IPS-18a (cell line): ENCODE data around the gene GCHFR.

Source experiments
- H3K27ac ChIP-seq: one replicate; pipeline ENCODE4 v1.5.1; 2013; ENCODE audit warnings: low read length
- H3K27me3 ChIP-seq: one replicate; pipeline ENCODE4 v1.6.1; 2013; ENCODE audit warnings: mild to moderate bottlenecking, low read length; ENCODE audit not compliant: control insufficient read depth, insufficient read depth
- H3K36me3 ChIP-seq: one replicate; pipeline ENCODE4 v1.6.1; 2013; ENCODE audit warnings: low read depth, low read length; ENCODE audit not compliant: control insufficient read depth
- H3K4me1 ChIP-seq: one replicate; pipeline ENCODE4 v1.6.1; 2013; ENCODE audit warnings: low read depth, low read length; ENCODE audit not compliant: control insufficient read depth
- H3K4me3 ChIP-seq: one replicate; pipeline ENCODE4 v1.5.1; 2013; ENCODE audit warnings: low read length
- H3K9ac ChIP-seq: one replicate; pipeline ENCODE4 v1.6.1; 2013; ENCODE audit warnings: mild to moderate bottlenecking, low read length, moderate library complexity
- H3K9me3 ChIP-seq: one replicate; pipeline ENCODE4 v1.6.1; 2013; ENCODE audit warnings: low read depth, low read length; ENCODE audit not compliant: control insufficient read depth

The GCHFR gene

GRCh38 chr15:40743485-40743901 is 20.4 kb upstream of the GCHFR start:
- Histone ChIP-seq H3K4me1 (peaks cover 22% of the 10 kb centered on the region), H3K27ac (no peak overlapping the region), H3K4me3 (no peak overlapping the region), H3K9me3 (no peaks in the 10 kb centered on the region), H3K27me3 (no peaks in the 10 kb centered on the region), H3K36me3 (peaks cover 3% of the 10 kb centered on the region), H3K9ac (no peak overlapping the region)

GRCh38 chr15:40743921-40744814 is 19.7 kb upstream of the GCHFR start:
- Histone ChIP-seq H3K4me3 (no peak overlapping the region), H3K27me3 (no peaks in the 10 kb centered on the region), H3K4me1 (peaks cover 15% of the 10 kb centered on the region), H3K9me3 (no peaks in the 10 kb centered on the region), H3K27ac (no peak overlapping the region), H3K9ac (no peak overlapping the region), H3K36me3 (peaks cover 3% of the 10 kb centered on the region)

- Histone ChIP-seq H3K27ac (no peak overlapping the region), H3K4me1 (peaks cover 9% of the 10 kb centered on the region), H3K9ac (no peak overlapping the region), H3K9me3 (no peaks in the 10 kb centered on the region), H3K4me3 (no peak overlapping the region), H3K36me3 (peaks cover 3% of the 10 kb centered on the region), H3K27me3 (no peaks in the 10 kb centered on the region)
These were observed 19.1 kb upstream of the GCHFR start for GRCh38 chr15:40744815-40745152.

DNA sequence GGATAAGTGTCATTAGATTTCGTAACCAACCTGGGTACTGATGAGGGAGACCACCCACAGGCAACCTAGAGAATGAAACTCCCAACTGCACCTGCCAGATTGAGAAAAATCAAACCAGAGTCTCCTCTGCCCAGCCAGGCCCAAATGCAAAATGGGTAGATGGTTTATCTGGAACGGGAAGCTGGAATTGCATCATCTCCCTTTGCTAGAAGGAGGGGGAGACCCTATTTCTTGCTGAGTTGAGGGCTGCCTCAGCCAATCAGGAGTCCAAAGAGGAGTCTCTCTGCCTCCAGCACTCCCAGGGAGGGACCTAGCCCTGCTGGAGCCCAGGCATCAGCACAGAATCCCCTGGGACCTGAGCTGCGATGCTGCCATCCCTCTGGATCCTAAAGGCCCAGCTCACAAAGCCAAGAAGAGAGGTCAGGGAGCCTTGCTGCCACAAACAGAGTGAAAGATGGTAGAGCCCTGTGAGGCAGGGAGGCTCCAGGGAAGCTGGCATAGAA is 16.9 kb upstream of the GCHFR start:
- Histone ChIP-seq H3K4me3 (no peak overlapping the region), H3K27ac (no peak overlapping the region), H3K36me3 (no peaks in the 10 kb centered on the region), H3K4me1 (no peaks in the 10 kb centered on the region), H3K27me3 (no peaks in the 10 kb centered on the region), H3K9me3 (no peaks in the 10 kb centered on the region), H3K9ac (no peak overlapping the region)

GRCh38 chr15:40747685-40748631 is 15.9 kb upstream of the GCHFR start:
- Histone ChIP-seq H3K27ac (no peak overlapping the region), H3K4me3 (no peak overlapping the region), H3K27me3 (no peaks in the 10 kb centered on the region), H3K4me1 (no peaks in the 10 kb centered on the region), H3K9ac (no peak overlapping the region), H3K9me3 (no peaks in the 10 kb centered on the region), H3K36me3 (no peaks in the 10 kb centered on the region)

GRCh38 chr15:40749151-40749630 is 14.7 kb upstream of the GCHFR start:
- no peaks in the 10 kb centered on the region for H3K27me3 ChIP-seq
- no peaks in the 10 kb centered on the region for H3K9me3 ChIP-seq
- H3K4me3 ChIP-seq, result no peak overlapping the region
- no peak overlapping the region for H3K9ac ChIP-seq
- no peak overlapping the region for H3K27ac ChIP-seq
- H3K4me1 ChIP-seq, result no peaks in the 10 kb centered on the region
- H3K36me3 ChIP-seq, result no peaks in the 10 kb centered on the region

- no peaks in the 10 kb centered on the region for H3K36me3 ChIP-seq
These were observed 13.0 kb upstream of the GCHFR start for GRCh38 chr15:40750885-40751284.

GRCh38 chr15:40751745-40752144 is 12.1 kb upstream of the GCHFR start:
- H3K4me3 ChIP-seq, result no peak overlapping the region
- H3K9me3 ChIP-seq, result no peaks in the 10 kb centered on the region
- no peaks in the 10 kb centered on the region for H3K27me3 ChIP-seq
- H3K36me3 ChIP-seq, result no peaks in the 10 kb centered on the region
- H3K27ac ChIP-seq, result no peak overlapping the region
- H3K4me1 ChIP-seq, result peaks cover 6% of the 10 kb centered on the region
- H3K9ac ChIP-seq, result no peak overlapping the region

More at GRCh38 chr15:40750885-40751284, 13.0 kb upstream of the GCHFR start:
- no peaks in the 10 kb centered on the region for H3K9me3 ChIP-seq
- no peak overlapping the region for H3K4me3 ChIP-seq
- no peak overlapping the region for H3K9ac ChIP-seq
- H3K27ac ChIP-seq, result no peak overlapping the region
- no peaks in the 10 kb centered on the region for H3K27me3 ChIP-seq
- H3K4me1 ChIP-seq, result peaks cover 5% of the 10 kb centered on the region

- H3K9me3 ChIP-seq, result no peaks in the 10 kb centered on the region
- peak overlapping the region; percentile 96 for H3K9ac ChIP-seq
- no peaks in the 10 kb centered on the region for H3K27me3 ChIP-seq
- H3K27ac ChIP-seq, result no peak overlapping the region
- H3K36me3 ChIP-seq, result no peaks in the 10 kb centered on the region
- peaks cover 6% of the 10 kb centered on the region for H3K4me1 ChIP-seq
- peak overlapping the region; percentile 77 for H3K4me3 ChIP-seq
These were observed 9.3 kb upstream of the GCHFR start for GRCh38 chr15:40754574-40754882.

GRCh38 chr15:40754883-40755811 is 8.7 kb upstream of the GCHFR start, which contains the start of gene RMDN3:
TSS of gene RMDN3 (minus strand) at chr15:40755254. CDS start at chr15:40754783, 471 bp downstream.
- no peaks in the 10 kb centered on the region for H3K9me3 ChIP-seq
- H3K9ac ChIP-seq, result peak within 1 kb of the TSS; percentile 96
- no peaks in the 10 kb centered on the region for H3K27me3 ChIP-seq
- peaks cover 6% of the 10 kb centered on the region for H3K4me1 ChIP-seq
- H3K36me3 ChIP-seq, result no peaks in the 10 kb centered on the region
- H3K27ac ChIP-seq, result peak within 1 kb of the TSS; percentile 96
- H3K4me3 ChIP-seq, result peak within 1 kb of the TSS; percentile 77
